SK-MEL-5 (cell line): ENCODE data around the gene AP1M2. TPM values are rescaled to one million over a fixed set of nuclear protein-coding genes. Genes with fewer than 3 reads are reported as not detected.
"Not testable (repeated sequence)": the region's sequence is repeated elsewhere in the genome, so short reads cannot be mapped to it uniquely, and the experiment has no call there.

Experiments
- DNase-seq: peaks from one replicate; pipeline ENCODE4 v3.0.0-alpha.2; 2016; ENCODE audit warnings: low read depth, low spot score
- in situ Hi-C: cut with HindIII; loops from 2 replicates; pipeline ENCODE4 v1.10.0; 2016; ENCODE audit warnings: low sequenced_read_pairs, high pct_unique_total_duplicates, low pct_unique_long_range_greater_than_20kb
- total RNA-seq: library from RNA; depleted of rRNA; stranded (reverse); fragments of >200 nt; shearing (Covaris generic); gene quantifications from 2 replicates; pipeline ENCODE4 v1.2.3, GENCODE V29; 2014

Gene AP1M2
- total RNA-seq, 1 experiment from 2014 or later, result not detected

DNA sequence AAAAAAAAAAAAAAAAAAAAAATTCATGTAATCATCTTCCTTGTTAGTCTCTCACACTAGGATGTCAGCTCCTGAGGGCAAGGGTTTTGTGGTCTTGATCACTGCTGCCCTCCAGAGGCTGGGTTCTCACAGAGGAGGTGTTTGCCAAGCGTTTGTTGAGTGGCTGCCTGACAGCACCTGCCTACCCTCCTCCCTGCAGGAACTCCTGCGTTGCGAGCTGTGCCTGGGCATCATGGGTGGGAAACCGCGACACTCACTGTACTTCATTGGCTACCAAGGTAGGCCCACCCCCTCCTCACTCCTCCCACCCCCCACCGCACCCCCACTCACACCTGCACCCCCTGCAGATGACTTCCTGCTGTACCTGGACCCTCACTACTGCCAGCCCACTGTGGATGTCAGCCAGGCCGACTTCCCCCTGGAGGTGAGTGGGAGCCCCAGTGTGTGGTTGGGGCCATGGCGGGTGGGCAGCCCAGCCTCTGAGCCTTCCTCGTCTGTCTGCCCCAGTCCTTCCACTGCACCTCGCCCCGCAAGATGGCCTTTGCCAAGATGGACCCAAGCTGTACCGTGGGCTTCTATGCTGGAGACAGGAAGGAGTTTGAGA lies 35.3 kb downstream of the AP1M2 start:
- in situ Hi-C loops, result no loop called here
- DNase-seq, result peak; percentile 64

DNA sequence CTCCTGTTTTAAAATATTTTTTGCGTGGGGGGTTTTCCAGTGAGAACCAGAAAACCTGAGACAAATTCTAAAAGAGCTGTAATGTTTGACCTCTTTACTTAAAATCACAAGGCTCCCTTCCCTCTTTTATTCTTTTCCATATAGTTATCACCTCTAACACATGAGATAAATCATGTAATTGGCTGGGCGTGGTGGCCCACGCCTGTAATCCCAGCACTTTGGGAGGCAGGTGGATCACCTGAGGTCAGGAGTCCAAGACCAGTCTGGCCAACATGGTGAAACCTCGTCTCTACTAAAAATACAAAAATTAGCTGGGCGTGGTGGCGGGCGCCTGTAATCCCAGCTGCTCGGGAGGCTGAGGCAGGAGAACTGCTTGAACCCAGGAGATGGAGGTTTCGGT lies 36.1 kb downstream of the AP1M2 start:
- in situ Hi-C loops, DNase-seq: not testable (repeated sequence)

DNA sequence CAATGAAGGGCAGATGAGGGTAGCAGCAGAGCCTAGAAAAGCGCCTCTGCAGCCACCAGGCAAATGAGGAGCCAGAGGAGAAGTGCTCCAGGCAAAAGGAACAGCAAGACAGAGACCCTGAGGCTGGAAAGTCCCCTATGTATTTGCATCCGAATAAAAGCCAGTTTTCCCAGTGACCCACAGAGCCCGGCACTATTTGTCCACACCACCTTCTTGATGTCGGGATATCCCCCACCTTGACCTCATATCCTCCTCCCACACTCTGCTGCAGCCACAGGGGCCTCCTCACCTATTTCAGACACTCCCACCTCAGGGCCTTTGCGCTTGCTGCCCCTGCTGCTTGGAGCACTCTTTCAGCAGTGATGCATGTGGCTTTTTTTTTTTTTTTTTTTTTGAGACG lies 36.8 kb downstream of the AP1M2 start:
- in situ Hi-C loops, result no loop called here
- no peak for DNase-seq

GRCh38 chr19:10549733-10550132 lies 37.4 kb downstream of the AP1M2 start:
- in situ Hi-C loops, result no loop called here
- no peak for DNase-seq

DNA sequence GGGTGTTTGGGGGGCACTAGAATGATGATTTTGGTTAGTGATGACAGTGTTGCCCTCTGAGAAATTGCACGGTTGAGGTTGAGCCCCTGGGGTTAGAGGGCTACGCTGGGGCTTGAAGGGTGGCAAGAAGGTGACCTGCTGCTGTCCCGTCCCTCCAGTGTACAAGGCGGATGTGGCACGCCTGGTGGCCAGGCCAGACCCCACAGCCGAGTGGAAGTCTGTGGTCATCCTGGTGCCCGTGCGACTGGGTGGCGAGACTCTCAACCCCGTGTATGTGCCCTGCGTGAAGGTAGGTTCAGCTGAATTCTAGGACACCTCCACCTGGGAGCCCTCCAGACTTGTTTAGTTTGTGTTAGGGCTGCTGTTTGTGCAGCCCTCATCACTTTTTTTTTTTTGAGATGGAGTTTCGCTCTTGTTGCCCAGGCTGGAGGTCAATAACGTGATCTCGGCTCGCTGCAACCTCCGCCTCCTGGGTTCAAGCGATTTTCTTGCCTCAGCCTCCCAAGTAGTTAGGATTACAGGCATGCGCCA lies 38.3 kb downstream of the AP1M2 start:
- DNase-seq, result no peak
- in situ Hi-C loops, result no loop called here

GRCh38 chr19:10546817-10547216 lies 40.3 kb downstream of the AP1M2 start:
- in situ Hi-C loops, result no loop called here
- no peak for DNase-seq

DNA sequence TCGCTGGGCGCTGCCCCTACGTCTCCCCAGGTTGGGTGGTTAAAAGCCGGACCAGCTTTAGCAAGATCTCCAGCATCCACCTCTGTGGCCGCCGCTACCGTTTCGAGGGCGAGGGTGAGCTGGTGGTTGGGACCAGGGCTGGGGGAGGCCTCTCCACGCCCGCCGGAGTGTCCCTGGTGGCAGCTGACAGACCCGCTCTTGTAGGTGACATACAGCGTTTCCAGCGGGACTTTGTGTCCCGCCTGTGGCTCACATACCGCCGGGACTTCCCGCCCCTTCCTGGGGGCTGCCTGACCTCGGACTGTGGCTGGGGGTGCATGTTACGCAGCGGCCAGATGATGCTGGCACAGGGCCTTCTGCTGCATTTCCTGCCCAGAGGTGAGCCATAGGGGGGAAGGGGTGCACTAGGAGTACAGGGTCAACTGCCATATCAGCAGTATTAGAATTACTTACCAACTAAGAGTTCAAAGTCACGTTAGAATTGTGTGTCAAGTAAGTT lies 42.3 kb downstream of the AP1M2 start:
- DNase-seq, result no peak
- in situ Hi-C loops, result no loop called here

DNA sequence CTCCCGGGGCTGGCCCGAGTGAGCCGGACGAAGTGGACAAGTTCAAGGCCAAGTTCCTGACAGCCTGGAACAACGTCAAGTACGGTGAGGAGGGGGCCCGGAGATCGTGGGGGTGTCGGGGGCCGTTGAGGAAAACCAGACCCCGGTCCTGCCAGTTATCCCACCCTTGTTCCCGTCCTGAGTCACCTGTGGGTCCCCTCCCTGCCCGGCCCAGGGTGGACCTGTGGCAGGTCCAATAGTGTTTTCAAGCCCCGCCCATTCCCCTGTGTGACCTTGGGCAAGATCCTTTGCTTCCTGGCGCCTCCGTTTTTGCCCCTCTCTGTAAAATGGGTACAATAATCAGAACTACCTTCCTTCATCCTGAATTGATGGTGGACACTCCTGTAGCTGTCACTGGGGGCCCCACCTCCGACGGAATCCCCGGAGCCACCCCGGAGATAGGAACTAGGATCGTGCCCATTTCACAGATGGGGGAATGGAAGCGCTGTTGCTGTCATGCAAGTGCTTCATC lies 42.8 kb downstream of the AP1M2 start:
- peak; percentile 17 for DNase-seq
- in situ Hi-C loops, result no loop called here

DNA sequence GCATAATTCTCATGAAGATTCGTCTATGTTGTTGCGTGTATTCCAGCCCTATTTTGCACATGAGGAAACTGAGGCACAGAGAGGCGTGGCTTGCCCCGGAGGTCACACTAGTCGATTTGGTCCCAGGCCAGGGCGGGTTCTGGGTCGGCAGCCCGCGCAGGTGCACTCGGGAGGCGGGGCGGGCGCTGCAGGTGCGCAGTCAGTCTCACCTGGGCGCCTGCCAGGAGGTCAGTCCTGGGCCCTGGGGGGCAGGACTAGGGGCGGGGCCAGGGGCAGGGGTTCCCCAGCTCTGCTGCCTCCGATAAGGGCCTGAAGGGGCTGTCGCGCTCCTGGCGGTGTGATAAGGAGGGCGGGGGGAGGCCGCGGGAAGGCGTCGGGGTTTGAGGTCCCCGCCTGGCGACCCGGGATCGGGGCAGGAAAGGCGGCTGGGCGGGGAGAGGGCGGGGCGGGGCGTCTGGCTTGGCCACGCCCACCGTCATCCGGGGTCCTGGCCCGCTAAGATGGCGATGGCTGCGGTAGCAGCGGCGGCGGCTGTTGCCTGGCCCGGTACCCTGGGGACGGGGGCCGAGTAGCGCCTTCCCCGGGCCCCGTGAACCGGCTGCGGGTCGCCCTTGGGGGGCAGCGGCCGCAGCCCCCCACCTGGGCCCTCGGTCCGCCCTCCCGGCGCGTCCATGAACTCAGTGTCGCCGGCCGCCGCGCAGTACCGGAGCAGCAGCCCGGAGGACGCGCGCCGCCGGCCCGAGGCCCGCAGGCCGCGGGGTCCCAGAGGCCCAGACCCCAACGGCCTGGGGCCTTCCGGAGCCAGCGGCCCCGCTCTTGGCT lies 43.5 kb downstream of the AP1M2 start, which contains the start of gene ATG4D:
ATG4D (plus strand) TSS at position 485 of the 822 bp plus-strand sequence; CDS start at position 672, 187 bp downstream.
- in situ Hi-C loops, result no loop called here
- DNase-seq, result peak; percentile 57

DNA sequence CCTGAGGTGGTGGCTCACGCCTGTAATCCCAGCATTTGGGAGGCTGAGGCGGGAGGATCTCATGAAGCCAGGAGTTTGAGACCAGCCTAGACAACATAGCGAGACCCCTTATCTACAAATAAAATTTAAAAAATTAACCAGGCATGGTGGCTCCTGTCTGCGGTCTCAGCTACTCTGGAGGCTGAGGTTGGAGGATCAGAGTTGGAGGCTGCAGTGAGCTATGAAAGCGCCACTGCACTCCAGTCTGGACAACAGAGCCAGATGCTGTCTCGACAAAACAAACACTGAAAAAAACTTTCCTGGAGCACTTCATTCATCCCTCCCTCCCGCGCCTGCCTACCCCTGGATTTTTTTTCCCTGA lies 44.1 kb downstream of the AP1M2 start:
- no peak for DNase-seq
- in situ Hi-C loops, result no loop called here

- in situ Hi-C loops, DNase-seq: not testable (repeated sequence)
These were observed 48.1 kb downstream of the AP1M2 start for GRCh38 chr19:10539016-10539415.

DNA sequence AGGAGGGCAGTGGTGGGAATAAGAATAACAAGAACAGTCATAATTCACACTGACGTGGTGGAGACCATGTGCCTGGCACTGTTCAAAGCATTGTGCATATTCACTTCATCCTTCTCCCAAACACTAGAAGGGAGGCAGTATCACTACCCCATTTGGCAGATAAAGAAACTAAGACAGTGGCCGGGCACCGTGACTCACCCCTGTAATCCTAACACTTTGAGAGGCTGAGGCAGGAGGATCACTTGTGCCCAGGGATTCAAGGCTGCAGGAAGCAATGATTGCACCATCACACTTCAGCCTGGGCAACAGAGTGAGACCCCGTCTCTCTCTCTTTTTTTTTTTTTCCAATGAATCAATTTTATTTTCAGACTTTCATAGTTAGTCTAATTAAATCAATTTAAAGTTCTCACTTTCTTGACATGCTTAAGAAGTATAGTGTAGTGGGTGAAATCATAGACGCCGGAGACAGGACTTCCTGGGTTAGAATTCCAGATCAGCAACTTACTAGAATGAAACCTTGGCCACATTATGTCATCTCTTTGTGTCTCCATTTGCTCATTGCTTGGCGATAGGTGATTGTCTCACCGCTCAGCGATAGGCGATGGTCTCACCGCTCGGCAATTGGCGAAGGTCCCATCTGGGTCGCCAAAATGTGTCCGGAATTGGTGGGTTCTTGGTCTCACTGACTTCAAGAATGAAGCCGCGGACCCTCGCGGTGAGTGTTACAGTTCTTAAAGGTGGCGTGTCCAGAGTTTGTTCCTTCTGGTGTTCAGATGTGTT lies 48.7 kb downstream of the AP1M2 start:
- no peak for DNase-seq
- in situ Hi-C loops, result no loop called here

DNA sequence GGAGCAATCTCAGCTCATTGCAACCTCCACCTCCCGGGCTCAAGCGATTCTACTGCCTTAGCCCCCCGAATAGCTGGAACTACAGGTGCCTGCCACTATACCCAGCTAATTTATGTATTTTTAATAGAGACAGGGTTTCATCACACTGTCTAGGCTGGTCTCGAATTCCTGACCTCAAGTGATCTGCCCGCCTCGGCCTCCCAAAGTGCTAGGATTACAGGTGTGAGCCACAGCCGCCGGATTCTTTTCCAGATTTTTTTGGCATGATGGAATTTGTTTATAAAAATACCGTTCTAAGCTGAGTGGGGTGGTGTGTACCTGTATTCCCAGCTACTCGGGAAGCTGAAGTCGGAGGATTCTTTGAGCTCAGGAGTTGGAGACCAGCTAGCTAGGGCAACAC lies 49.4 kb downstream of the AP1M2 start:
- DNase-seq, result no peak
- in situ Hi-C loops, result no loop called here

- in situ Hi-C loops, result no loop called here
- DNase-seq, result no peak
These were observed 51.5 kb downstream of the AP1M2 start for GRCh38 chr19:10535613-10536012.

- no peak for DNase-seq
- in situ Hi-C loops, result no loop called here
These were observed 53.3 kb downstream of the AP1M2 start for GRCh38 chr19:10533646-10534386.

DNA sequence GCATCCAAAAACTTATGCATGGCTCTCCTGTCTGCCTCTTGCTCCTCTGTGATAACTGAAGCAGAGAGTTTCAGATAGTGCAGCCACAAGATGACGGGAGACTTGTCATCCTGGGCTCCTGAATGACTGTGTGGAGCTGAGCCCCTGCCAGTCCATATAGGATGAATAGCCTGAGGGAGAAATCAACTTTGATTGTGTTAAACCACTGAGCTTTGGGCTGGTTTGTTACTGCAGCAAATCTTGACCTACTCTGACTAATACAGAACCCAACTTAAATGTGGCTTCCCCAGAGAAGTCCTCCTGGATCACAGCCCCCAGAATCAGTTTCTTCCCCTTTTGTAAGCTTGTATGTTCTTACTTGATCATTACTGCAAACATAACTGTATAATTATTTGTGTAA lies 54.7 kb downstream of the AP1M2 start:
- in situ Hi-C loops, result no loop called here
- no peak for DNase-seq

DNA sequence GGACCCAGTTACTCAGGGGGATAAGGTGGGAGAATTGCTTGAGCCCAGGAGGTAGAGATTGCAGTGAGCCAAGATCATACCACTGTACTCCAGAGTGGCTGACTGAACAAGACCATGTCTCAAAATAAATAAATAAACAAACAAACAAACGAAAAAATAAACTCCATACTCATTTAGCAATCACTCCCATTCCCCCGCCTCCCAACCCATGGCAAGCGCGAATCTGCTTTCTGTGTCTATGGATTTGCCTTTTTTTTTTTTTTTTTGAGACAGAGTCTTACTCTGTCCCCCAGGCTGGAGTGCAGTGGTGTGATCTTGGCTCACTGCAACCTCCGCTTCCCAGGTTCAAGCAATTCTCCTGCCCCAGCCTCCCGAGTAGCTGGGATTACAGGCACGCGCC lies 60.2 kb downstream of the AP1M2 start:
- DNase-seq, in situ Hi-C loops: not testable (repeated sequence)
